Chondrocyte (in vitro differentiated cells): ENCODE results near the gene KLHDC10. TPM values are rescaled to one million over a fixed set of nuclear protein-coding genes. Genes with fewer than 3 reads are reported as not detected.

ENCODE experiments used
- total RNA-seq: library from RNA; stranded (reverse); gene quantifications from 3 replicates; pipeline ENCODE4 v1.2.1, GENCODE V29; 2021

KLHDC10 gene
- total RNA-seq, 1 donor from 2014 or later = 28.0 TPM

Other genes starting within 250 kb of the KLHDC10 start
- 137 to 172 TPM (median 167 TPM) in 3 replicates for gene UBE2H, start 117.6 kb upstream of the KLHDC10 start, total RNA-seq
- gene ZC3HC1, start 19.2 kb upstream of the KLHDC10 start, total RNA-seq = 12.0 to 15.9 TPM (median 14.7 TPM) in 3 replicates
- gene TMEM209, start 134.9 kb downstream of the KLHDC10 start, total RNA-seq = 13.2 to 14.8 TPM (median 14.8 TPM) in 3 replicates
- not detected in 3 replicates for gene SSMEM1, start 137.3 kb downstream of the KLHDC10 start, total RNA-seq
- not detected in 3 replicates for gene CPA2, start 196.3 kb downstream of the KLHDC10 start, total RNA-seq
- gene CPA4, start 222.6 kb downstream of the KLHDC10 start, total RNA-seq = 2.1 to 10.3 TPM (median 7.9 TPM) in 3 replicates